Sigmoid colon (tissue), 4 donors: ENCODE results near the gene GRB10.
"Not testable (repeated sequence)": the region's sequence is repeated elsewhere in the genome, so short reads cannot be mapped to it uniquely, and the experiment has no call there.

Experiments
- EP300 ChIP-seq, 4 donors: sonication (generic); formaldehyde crosslinking; IDR thresholded peaks; one replicate each; pipeline ENCODE4 v1.6.1; 2017; ENCODE audit warnings: antibody characterized with exemption in 4 of 4
- POLR2A ChIP-seq, 2 donors: fragments of 450-650 bp; IDR thresholded peaks; one replicate each; pipeline ENCODE4 v1.6.1; 2016; ENCODE audit warnings: antibody characterized with exemption in 2 of 2, mild to moderate bottlenecking in 2 of 2, moderate library complexity in 2 of 2
- POLR2AphosphoS5 ChIP-seq, 4 donors: sonication (generic); formaldehyde crosslinking; IDR thresholded peaks; one replicate each; pipeline ENCODE4 v1.6.1; 2017; ENCODE audit warnings: antibody characterized with exemption in 4 of 4
- TF ChIP-seq, protein P1 (sequence below), 4 experiments: fragments of 450-650 bp in 3 of 4; fragments of 200-600 bp in 1 of 4; IDR thresholded peaks; one replicate each; pipeline ENCODE4 v1.5.1; 2016 to 2019; ENCODE audit warnings: antibody characterized with exemption in 4 of 4, mild to moderate bottlenecking in 3 of 4, moderate library complexity in 2 of 4

DNA sequence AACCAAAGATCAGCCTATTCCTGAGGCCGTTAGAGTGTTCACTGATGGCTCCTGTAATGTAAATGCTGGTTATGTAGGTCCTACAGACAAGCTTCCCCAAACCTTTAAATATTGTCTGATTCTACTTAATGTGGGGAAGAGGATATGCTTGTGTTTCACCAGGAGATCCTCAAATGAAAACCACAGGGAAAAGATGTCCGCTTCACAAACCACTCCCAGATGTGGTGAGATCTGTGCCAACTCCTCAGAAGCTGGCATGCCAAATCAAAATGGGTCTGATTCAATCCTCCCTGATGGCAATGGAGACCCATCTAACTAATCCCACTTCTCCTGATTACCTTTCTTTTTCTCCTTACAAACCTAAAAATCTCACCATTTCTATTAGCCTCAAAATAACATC lies 202.0 kb downstream of the GRB10 start:
- not testable (repeated sequence) for TF ChIP-seq POLR2A, POLR2AphosphoS5, EP300 (IDR thresholded peaks at IDR 0.05)
- TF ChIP-seq, protein P1, sequence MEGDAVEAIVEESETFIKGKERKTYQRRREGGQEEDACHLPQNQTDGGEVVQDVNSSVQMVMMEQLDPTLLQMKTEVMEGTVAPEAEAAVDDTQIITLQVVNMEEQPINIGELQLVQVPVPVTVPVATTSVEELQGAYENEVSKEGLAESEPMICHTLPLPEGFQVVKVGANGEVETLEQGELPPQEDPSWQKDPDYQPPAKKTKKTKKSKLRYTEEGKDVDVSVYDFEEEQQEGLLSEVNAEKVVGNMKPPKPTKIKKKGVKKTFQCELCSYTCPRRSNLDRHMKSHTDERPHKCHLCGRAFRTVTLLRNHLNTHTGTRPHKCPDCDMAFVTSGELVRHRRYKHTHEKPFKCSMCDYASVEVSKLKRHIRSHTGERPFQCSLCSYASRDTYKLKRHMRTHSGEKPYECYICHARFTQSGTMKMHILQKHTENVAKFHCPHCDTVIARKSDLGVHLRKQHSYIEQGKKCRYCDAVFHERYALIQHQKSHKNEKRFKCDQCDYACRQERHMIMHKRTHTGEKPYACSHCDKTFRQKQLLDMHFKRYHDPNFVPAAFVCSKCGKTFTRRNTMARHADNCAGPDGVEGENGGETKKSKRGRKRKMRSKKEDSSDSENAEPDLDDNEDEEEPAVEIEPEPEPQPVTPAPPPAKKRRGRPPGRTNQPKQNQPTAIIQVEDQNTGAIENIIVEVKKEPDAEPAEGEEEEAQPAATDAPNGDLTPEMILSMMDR (IDR thresholded peaks at IDR 0.05) = not testable (repeated sequence)
